ENCODE data around the gene LRPAP1.

- TF ChIP-seq POLR2A (IDR thresholded peaks at IDR 0.05), result no peak
- no peak for TF ChIP-seq CTCF (IDR thresholded peaks at IDR 0.05)
Observed at GRCh38 chr4:3467601-3468031, 64.6 kb downstream of the LRPAP1 start.

Data from uterus (tissue), 2 donors.